SK-N-SH (cell line): Measurements from ENCODE around the gene ETHE1. TPM values are rescaled to one million over a fixed set of nuclear protein-coding genes. Genes with fewer than 3 reads are reported as not detected.

Experiments
- CTCF ChIA-PET: fragments of 300-600, 350-600 bp; formaldehyde crosslinking; extraction: SDS; loops from one replicate; lab custom pipeline; 2021; lab: Yijun Ruan, JAX
- POLR2A ChIA-PET: fragments of 350-600 bp; sonication (Branson Sonifier 250); formaldehyde crosslinking; extraction: SDS; loops from one replicate; lab custom pipeline; 2020; ENCODE audit warnings: antibody characterized with exemption, inconsistent platforms; lab: Yijun Ruan, JAX
- DNase-seq: peaks from one replicate; pipeline ENCODE4 v3.0.0; 2012
- H2AFZ ChIP-seq: fragments of 200-600 bp; sonication (generic); 2 replicates; pipeline ENCODE4 v1.8.1; 2016; ENCODE audit warnings: antibody characterized with exemption, mild to moderate bottlenecking, low read depth
- H3F3A ChIP-seq: fragments of 200-600 bp; sonication (generic); replicated peaks from 2 replicates; pipeline ENCODE3; 2016; ENCODE audit warnings: antibody characterized with exemption, mild to moderate bottlenecking; ENCODE audit not compliant: insufficient read depth
- H3K27ac ChIP-seq, 2 experiments: fragments of 200-500 bp in 1 of 2; fragments of 200-600 bp in 1 of 2; sonication (Bioruptor generic) in 1 of 2; sonication (generic), shearing (Covaris generic) in 1 of 2; 2 replicates each; pipeline versions ENCODE4 v1.5.1 to v1.6.1; 2014 to 2016; ENCODE audit warnings: low read depth in 2 of 2, inconsistent platforms in 1 of 2, low read length in 1 of 2, mild to moderate bottlenecking in 1 of 2, mixed read lengths in 1 of 2
- H3K27me3 ChIP-seq: fragments of 200-600 bp; sonication (generic), shearing (Covaris generic); 2 replicates; pipeline ENCODE4 v1.6.1; 2016; ENCODE audit warnings: mixed run types; ENCODE audit not compliant: insufficient read depth
- H3K36me3 ChIP-seq, 2 experiments: fragments of 200-500 bp in 1 of 2; fragments of 200-600 bp in 1 of 2; sonication (Bioruptor generic) in 1 of 2; sonication (generic) in 1 of 2; replicated peaks in 1 of 2; 2 replicates each; pipeline versions ENCODE3 to v1.5.1; 2014 to 2016; ENCODE audit warnings: low read length in 1 of 2, mild to moderate bottlenecking in 1 of 2; ENCODE audit not compliant: insufficient read depth in 2 of 2, control insufficient read depth in 1 of 2
- H3K4me1 ChIP-seq, 2 experiments: fragments of 200-500 bp in 1 of 2; fragments of 200-600 bp in 1 of 2; sonication (Bioruptor generic) in 1 of 2; sonication (generic), shearing (Covaris generic) in 1 of 2; 2 replicates each; pipeline versions ENCODE4 v1.5.1 to v1.6.1; 2014 to 2016; ENCODE audit warnings: low read depth in 1 of 2, low read length in 1 of 2, mixed run types in 1 of 2; ENCODE audit not compliant: insufficient read depth in 2 of 2, control insufficient read depth in 1 of 2
- H3K4me2 ChIP-seq: fragments of 200-600 bp; sonication (generic), shearing (Covaris generic); 2 replicates; pipeline ENCODE4 v1.6.1; 2017; ENCODE audit warnings: mixed run types
- H3K4me3 ChIP-seq, 2 experiments: fragments of 200-500 bp in 1 of 2; fragments of 200-600 bp in 1 of 2; sonication (Bioruptor generic) in 1 of 2; sonication (generic), shearing (Covaris generic) in 1 of 2; 2 replicates each; pipeline versions ENCODE4 v1.5.1 to v1.8.1; 2014 to 2016; ENCODE audit warnings: low read depth in 2 of 2, inconsistent platforms in 1 of 2, low read length in 1 of 2, mild to moderate bottlenecking in 1 of 2, mixed read lengths in 1 of 2, moderate library complexity in 1 of 2
- H3K79me2 ChIP-seq: fragments of 200-600 bp; sonication (generic); 2 replicates; pipeline ENCODE4 v1.8.1; 2017; ENCODE audit warnings: mild to moderate bottlenecking; ENCODE audit not compliant: insufficient read depth
- H3K9ac ChIP-seq: fragments of 200-600 bp; sonication (generic); 2 replicates; pipeline ENCODE4 v1.6.1; 2017; ENCODE audit warnings: mixed run types
- H3K9me2 ChIP-seq: fragments of 200-600 bp; sonication (generic); 2 replicates; pipeline ENCODE4 v1.6.1; 2017; ENCODE audit warnings: mixed run types
- H3K9me3 ChIP-seq: fragments of 200-600 bp; sonication (generic); 2 replicates; pipeline ENCODE4 v1.6.1; 2017; ENCODE audit warnings: mixed run types, mild to moderate bottlenecking, moderate library complexity
- H4K20me1 ChIP-seq: fragments of 200-600 bp; sonication (generic); 2 replicates; pipeline ENCODE4 v1.6.1; 2017; ENCODE audit warnings: mild to moderate bottlenecking, mixed run types; ENCODE audit not compliant: insufficient read depth
- CHD2 ChIP-seq: fragments of 150-350 bp; IDR thresholded peaks from 2 replicates; pipeline ENCODE4 v1.6.1; 2018; ENCODE audit warnings: low read length; ENCODE audit not compliant: partially characterized antibody
- ELF1 ChIP-seq: IDR thresholded peaks from 2 replicates; pipeline ENCODE4 v1.4.0; 2012
- FOXM1 ChIP-seq: IDR thresholded peaks from 2 replicates; pipeline ENCODE4 v1.4.0; 2012; ENCODE audit warnings: low read depth, mild to moderate bottlenecking
- GABPA ChIP-seq: IDR thresholded peaks from 2 replicates; pipeline ENCODE4 v1.4.0; 2012; ENCODE audit warnings: low read depth, mild to moderate bottlenecking
- IRF3 ChIP-seq: fragments of 150-350 bp; IDR thresholded peaks from 2 replicates; pipeline ENCODE4 v1.6.1; 2016; ENCODE audit warnings: mild to moderate bottlenecking, low read depth, low read length
- MAX ChIP-seq: IDR thresholded peaks from 2 replicates; pipeline ENCODE4 v1.4.0; 2012; ENCODE audit warnings: low read depth
- MEF2A ChIP-seq: IDR thresholded peaks from 2 replicates; pipeline ENCODE4 v1.4.0; 2012; ENCODE audit warnings: low read depth, borderline replicate concordance
- NFIC ChIP-seq: IDR thresholded peaks from 2 replicates; pipeline ENCODE4 v1.4.0; 2012; ENCODE audit warnings: borderline replicate concordance
- NRF1 ChIP-seq: IDR thresholded peaks from 2 replicates; pipeline ENCODE4 v1.6.1; 2012; ENCODE audit warnings: low read depth, mild to moderate bottlenecking, low read length
- PBX3 ChIP-seq: IDR thresholded peaks from 2 replicates; pipeline ENCODE4; 2012
- RAD21 ChIP-seq: IDR thresholded peaks from 2 replicates; pipeline ENCODE4 v1.6.1; 2012; ENCODE audit warnings: mild to moderate bottlenecking, low read length
- RFX5 ChIP-seq: IDR thresholded peaks from 2 replicates; pipeline ENCODE4 v1.6.1; 2012; ENCODE audit warnings: mild to moderate bottlenecking, improper control_type of control experiment, low read length
- RXRA ChIP-seq: IDR thresholded peaks from 2 replicates; pipeline ENCODE4 v1.4.0; 2012; ENCODE audit warnings: low read depth, mild to moderate bottlenecking, borderline replicate concordance
- SIN3A ChIP-seq: IDR thresholded peaks from 2 replicates; pipeline ENCODE4 v1.6.1; 2012; ENCODE audit warnings: low read depth, mild to moderate bottlenecking, low read length, moderate library complexity, borderline replicate concordance
- SMC3 ChIP-seq: IDR thresholded peaks from 2 replicates; pipeline ENCODE4 v1.6.1; 2012; ENCODE audit warnings: low read depth, low read length, improper control_type of control experiment
- USF1 ChIP-seq: IDR thresholded peaks from 2 replicates; pipeline ENCODE4 v1.4.0; 2012; ENCODE audit warnings: low read depth, borderline replicate concordance
- USF2 ChIP-seq: fragments of 150-350 bp; IDR thresholded peaks from 2 replicates; pipeline ENCODE4 v1.6.1; 2017; ENCODE audit warnings: antibody characterized with exemption, low read length, low read depth, borderline replicate concordance
- YY1 ChIP-seq: IDR thresholded peaks from 2 replicates; pipeline ENCODE4 v1.4.0; 2012; ENCODE audit warnings: low read depth, mild to moderate bottlenecking
- WGBS: methylation state at CpG from one replicate; pipeline ENCODE4 v1.1.6; 2017; ENCODE audit warnings: low lambda C conversion rate; 5-methylcytosine and 5-hydroxymethylcytosine counted together
- polyA plus RNA-seq, 3 experiments: library from polyadenylated mRNA; depleted of rRNA; stranded (reverse); fragments of >200 nt; gene quantifications; 2 replicates each; pipeline ENCODE4 v1.2.3, GENCODE V29; 2012

Gene ETHE1
- polyA plus RNA-seq, 1 of the 3 experiments (the other 2 are of a cell fraction) = 86.2 TPM

GRCh38 chr19:43483281-43483680, 43.7 kb downstream of the ETHE1 start:
- no peak for TF ChIP-seq MAX
- TF ChIP-seq PBX3 = no peak
- no peak for TF ChIP-seq NFIC
- TF ChIP-seq SMC3 = no peak
- no peak for TF ChIP-seq RAD21
- no peak for TF ChIP-seq ELF1
- POLR2A ChIA-PET = no interaction called here
- Histone ChIP-seq H2AFZ (no peak overlapping the region), H3K27me3 (no peaks in the 10 kb centered on the region), H3F3A (no peaks in the 10 kb centered on the region), H3K27ac (no peak overlapping the region), H3K4me3 (no peak overlapping the region), H3K36me3 (no peaks in the 10 kb centered on the region), H3K9ac (no peak overlapping the region), H3K79me2 (no peaks in the 10 kb centered on the region), H4K20me1 (no peaks in the 10 kb centered on the region), H3K9me3 (no peaks in the 10 kb centered on the region), H3K9me2 (no peaks in the 10 kb centered on the region), H3K4me2 (no peak overlapping the region), H3K4me1 (no peaks in the 10 kb centered on the region)
- WGBS = 88% methylated on average over 6 of the region's 6 CpGs
- no peak for DNase-seq
- CTCF ChIA-PET = interaction anchor here (0.8 to 2.1 kb wide), 3 partner anchors 36 to 51 kb away, joined by 4 to 6 read pairs (median 6); no protein-coding TSS in a partner anchor

GRCh38 chr19:43482193-43482592, 44.8 kb downstream of the ETHE1 start:
- H3K9me3 ChIP-seq = no peaks in the 10 kb centered on the region
- ChIA-PET CTCF (interaction anchor here (0.8 to 1.2 kb wide), 2 partner anchors 37 to 114 kb away, joined by 3 read pairs; partner anchors contain the start of gene ZNF576), POLR2A (no interaction called here)
- no peak overlapping the region for H3K4me3 ChIP-seq
- H2AFZ ChIP-seq = no peak overlapping the region
- H4K20me1 ChIP-seq = no peaks in the 10 kb centered on the region
- no peak for DNase-seq
- H3K9me2 ChIP-seq = no peaks in the 10 kb centered on the region
- WGBS = 77% methylated on average over 3 of the region's 4 CpGs
- TF ChIP-seq USF1 = no peak
- no peak overlapping the region for H3K27ac ChIP-seq
- H3K4me1 ChIP-seq = no peaks in the 10 kb centered on the region
- H3K9ac ChIP-seq = no peak overlapping the region
- no peak overlapping the region for H3K4me2 ChIP-seq
- no peaks in the 10 kb centered on the region for H3F3A ChIP-seq
- H3K79me2 ChIP-seq = no peaks in the 10 kb centered on the region
- no peaks in the 10 kb centered on the region for H3K36me3 ChIP-seq
- no peaks in the 10 kb centered on the region for H3K27me3 ChIP-seq

GRCh38 chr19:43481701-43482100, 45.3 kb downstream of the ETHE1 start:
- H3K4me2 ChIP-seq = no peak overlapping the region
- H3F3A ChIP-seq = peaks cover 3% of the 10 kb centered on the region
- H3K9me2 ChIP-seq = no peaks in the 10 kb centered on the region
- H4K20me1 ChIP-seq = no peaks in the 10 kb centered on the region
- WGBS = 85% methylated on average over 6 of the region's 6 CpGs
- H3K36me3 ChIP-seq = no peaks in the 10 kb centered on the region
- no peak overlapping the region for H3K4me3 ChIP-seq
- no peaks in the 10 kb centered on the region for H3K9me3 ChIP-seq
- no peak overlapping the region for H2AFZ ChIP-seq
- ChIA-PET POLR2A (no interaction called here), CTCF (interaction anchor here (1.2 kb wide), 1 partner anchor 115 kb away, joined by 3 read pairs; the partner anchor contains the start of gene ZNF576)
- no peak for DNase-seq
- no peak overlapping the region for H3K9ac ChIP-seq
- H3K79me2 ChIP-seq = no peaks in the 10 kb centered on the region
- H3K4me1 ChIP-seq = no peaks in the 10 kb centered on the region
- no peaks in the 10 kb centered on the region for H3K27me3 ChIP-seq
- no peak overlapping the region for H3K27ac ChIP-seq
- TF ChIP-seq USF1 = no peak
- no peak for TF ChIP-seq RFX5
- no peak for TF ChIP-seq FOXM1
- TF ChIP-seq RAD21 = no peak
- no peak for TF ChIP-seq GABPA
- TF ChIP-seq RXRA = no peak
- no peak for TF ChIP-seq SMC3
- no peak for TF ChIP-seq CHD2
- TF ChIP-seq NFIC = no peak
- TF ChIP-seq USF2 = no peak
- no peak for TF ChIP-seq IRF3
- no peak for TF ChIP-seq ELF1
- no peak for TF ChIP-seq NRF1
- no peak for TF ChIP-seq SIN3A
- TF ChIP-seq MEF2A = no peak
- no peak for TF ChIP-seq YY1
